Measurements from ENCODE around the gene ELP2.
A peak's percentile ranks its signal among the peaks of the same experiment; 100 is the strongest.
"Not testable (repeated sequence)": the region's sequence is repeated elsewhere in the genome, so short reads cannot be mapped to it uniquely, and the experiment has no call there.

Gene ELP2

GRCh38 chr18:36191711-36192110 lies 62.0 kb downstream of the ELP2 start:
- DNase-seq = no peak

- DNase-seq = peak; percentile 13
Measured at GRCh38 chr18:36194600-36195315, 65.1 kb downstream of the ELP2 start.

- no peak for DNase-seq
Measured at GRCh38 chr18:36195427-36196122, 65.9 kb downstream of the ELP2 start.

GRCh38 chr18:36196238-36196995 lies 66.7 kb downstream of the ELP2 start:
- DNase-seq = no peak

GRCh38 chr18:36197511-36198166 lies 67.9 kb downstream of the ELP2 start:
- DNase-seq = no peak

GRCh38 chr18:36199691-36200295 lies 70.1 kb downstream of the ELP2 start:
- no peak for DNase-seq

- DNase-seq = no peak
Measured at GRCh38 chr18:36200354-36200771, 70.7 kb downstream of the ELP2 start.

GRCh38 chr18:36201765-36202164 lies 72.1 kb downstream of the ELP2 start:
- DNase-seq = no peak

- no peak for DNase-seq
Measured at GRCh38 chr18:36203360-36203895, 73.7 kb downstream of the ELP2 start.

GRCh38 chr18:36205166-36205565 lies 75.5 kb downstream of the ELP2 start:
- no peak for DNase-seq

GRCh38 chr18:36207303-36207702 lies 77.6 kb downstream of the ELP2 start:
- no peak for DNase-seq

- DNase-seq = not testable (repeated sequence)
Measured at GRCh38 chr18:36207969-36208368, 78.3 kb downstream of the ELP2 start.

GRCh38 chr18:36211612-36212065 lies 81.9 kb downstream of the ELP2 start:
- DNase-seq = no peak

- DNase-seq = no peak
Measured at GRCh38 chr18:36212301-36213171, 82.8 kb downstream of the ELP2 start.

GRCh38 chr18:36214811-36215210 lies 85.1 kb downstream of the ELP2 start:
- DNase-seq = no peak

GRCh38 chr18:36215577-36215976 lies 85.9 kb downstream of the ELP2 start:
- DNase-seq = no peak

GRCh38 chr18:36217348-36217747 lies 87.6 kb downstream of the ELP2 start:
- no peak for DNase-seq

- DNase-seq = no peak
Measured at GRCh38 chr18:36229188-36229587, 99.5 kb downstream of the ELP2 start.
